SK-N-SH treated with all-trans-retinoic acid at 6 μM for 48 hours (cell line): ENCODE results near the gene RGR.

ENCODE experiments used
- ATAC-seq: fragments of 200-7000 bp; cut with Tn5 transposase; 3 replicates; pipeline ENCODE4 v1.9.1; 2020; ENCODE audit warnings: mild to moderate bottlenecking, moderate library complexity
- ARNTL ChIP-seq: fragments of 450-650 bp; formaldehyde crosslinking; IDR thresholded peaks from 2 replicates; pipeline ENCODE4 v1.5.0; 2020; ENCODE audit warnings: low read depth, mild to moderate bottlenecking, moderate library complexity, borderline replicate concordance
- CREB5 ChIP-seq: fragments of 250-450 bp; sonication (Bioruptor Pico); IDR thresholded peaks from 2 replicates; pipeline ENCODE4 v1.5.1; 2020; ENCODE audit warnings: low read depth, mild to moderate bottlenecking, moderate library complexity
- CSDC2 ChIP-seq: fragments of 250-450 bp; sonication (Bioruptor Pico); IDR thresholded peaks from 2 replicates; pipeline ENCODE4 v1.5.0; 2020; ENCODE audit warnings: mild to moderate bottlenecking, moderate library complexity
- CSRNP3 ChIP-seq: fragments of 250-450 bp; sonication (Bioruptor Pico); IDR thresholded peaks from 2 replicates; pipeline ENCODE4 v1.5.1; 2021; ENCODE audit warnings: mild to moderate bottlenecking, moderate library complexity
- ESRRG ChIP-seq: fragments of 250-450 bp; sonication (Bioruptor Pico); IDR thresholded peaks from 2 replicates; pipeline ENCODE4 v1.6.1; 2021; ENCODE audit warnings: mild to moderate bottlenecking
- GLIS3 ChIP-seq: fragments of 250-450 bp; sonication (Bioruptor Pico); IDR thresholded peaks from 2 replicates; pipeline ENCODE4 v1.5.0; 2020; ENCODE audit warnings: mild to moderate bottlenecking, moderate library complexity
- ISL1 ChIP-seq: fragments of 250-450 bp; sonication (Bioruptor Pico); IDR thresholded peaks from 2 replicates; pipeline ENCODE4 v2.1.2; 2022; ENCODE audit warnings: mild to moderate bottlenecking, moderate library complexity
- OSR1 ChIP-seq: fragments of 250-450 bp; sonication (Bioruptor Pico); IDR thresholded peaks from 2 replicates; pipeline ENCODE4 v1.8.0; 2022; ENCODE audit warnings: moderate library complexity, mild to moderate bottlenecking, inconsistent platforms
- PATZ1 ChIP-seq: fragments of 250-450 bp; sonication (Bioruptor Pico); IDR thresholded peaks from 2 replicates; pipeline ENCODE4 v1.8.0; 2020; ENCODE audit warnings: mild to moderate bottlenecking, moderate library complexity, borderline replicate concordance
- POU6F1 ChIP-seq: fragments of 250-450 bp; sonication (Bioruptor Pico); IDR thresholded peaks from 2 replicates; pipeline ENCODE4 v1.8.0; 2021; ENCODE audit warnings: low read depth, mild to moderate bottlenecking, moderate library complexity, borderline replicate concordance
- PPARA ChIP-seq: fragments of 250-450 bp; sonication (Bioruptor Pico); IDR thresholded peaks from 2 replicates; pipeline ENCODE4 v1.5.0; 2020; ENCODE audit warnings: mild to moderate bottlenecking, borderline replicate concordance
- RARB ChIP-seq: fragments of 250-450 bp; sonication (Bioruptor Pico); IDR thresholded peaks from 2 replicates; pipeline ENCODE4 v1.8.0; 2021; ENCODE audit warnings: mild to moderate bottlenecking, moderate library complexity
- SNAI2 ChIP-seq: fragments of 250-450 bp; sonication (Bioruptor Pico); IDR thresholded peaks from 2 replicates; pipeline ENCODE4 v1.5.0; 2020; ENCODE audit warnings: mild to moderate bottlenecking, moderate library complexity
- TOX ChIP-seq: fragments of 250-450 bp; sonication (Bioruptor Pico); IDR thresholded peaks from 2 replicates; pipeline ENCODE4 v1.8.0; 2021; ENCODE audit warnings: mild to moderate bottlenecking, moderate library complexity, borderline replicate concordance
- TSHZ2 ChIP-seq: fragments of 250-450 bp; sonication (Bioruptor Pico); IDR thresholded peaks from 2 replicates; pipeline ENCODE4 v1.5.0; 2020; ENCODE audit warnings: mild to moderate bottlenecking, moderate library complexity
- ZC3H10 ChIP-seq: fragments of 250-450 bp; sonication (Bioruptor Pico); IDR thresholded peaks from 2 replicates; pipeline ENCODE4 v1.5.1; 2021; ENCODE audit warnings: mild to moderate bottlenecking, moderate library complexity
- ZNF565 ChIP-seq: fragments of 450-650 bp; formaldehyde crosslinking; conservative IDR thresholded peaks from 2 replicates; pipeline ENCODE4 v1.5.0; 2020; ENCODE audit warnings: low read depth, mild to moderate bottlenecking, moderate library complexity
- ZNF8 ChIP-seq: fragments of 450-650 bp; formaldehyde crosslinking; IDR thresholded peaks from 2 replicates; pipeline ENCODE4 v1.5.0; 2020; ENCODE audit warnings: mild to moderate bottlenecking, moderate library complexity

Gene RGR

GRCh38 chr10:84308021-84308420 lies 63.2 kb downstream of the RGR start:
- TF ChIP-seq GLIS3, result no peak
- TF ChIP-seq OSR1 (CRISPR knock-in tag), result no peak
- TF ChIP-seq ZNF565 (CRISPR knock-in tag), result no peak
- no peak for TF ChIP-seq CREB5 (CRISPR knock-in tag)
- TF ChIP-seq TOX (CRISPR knock-in tag), result no peak
- TF ChIP-seq ARNTL, result no peak
- TF ChIP-seq CSRNP3, result no peak
- no peak for TF ChIP-seq ZC3H10 (CRISPR knock-in tag)
- no peak for TF ChIP-seq CSDC2
- no peak for TF ChIP-seq ESRRG
- TF ChIP-seq POU6F1 (CRISPR knock-in tag), result no peak
- TF ChIP-seq ZNF8, result no peak
- no peak for TF ChIP-seq SNAI2
- TF ChIP-seq RARB (CRISPR knock-in tag), result no peak
- no peak for TF ChIP-seq PPARA (CRISPR knock-in tag)
- no peak for TF ChIP-seq PATZ1 (CRISPR knock-in tag)
- TF ChIP-seq ISL1 (CRISPR knock-in tag), result no peak
- no peak for TF ChIP-seq TSHZ2 (CRISPR knock-in tag)
- peak; percentile 19; the same call in 2 of the 3 replicates for ATAC-seq

- no peak for TF ChIP-seq PATZ1 (CRISPR knock-in tag)
- TF ChIP-seq ISL1 (CRISPR knock-in tag), result peak; percentile 67
- peak; percentile 81 for ATAC-seq
Observed at GRCh38 chr10:84308481-84309304, 63.8 kb downstream of the RGR start.
